Urinary bladder (tissue), 4 donors: ENCODE measurements around the gene ZNF14. TPM values are rescaled to one million over a fixed set of nuclear protein-coding genes. Genes with fewer than 3 reads are reported as not detected.
"Not testable (repeated sequence)": the region's sequence is repeated elsewhere in the genome, so short reads cannot be mapped to it uniquely, and the experiment has no call there.

Experiments used
- DNase-seq: peaks from one replicate; pipeline ENCODE4 v3.0.0-alpha.2; 2015; ENCODE audit errors: extremely low spot score
- H3K27ac ChIP-seq: one replicate; pipeline ENCODE4 v1.5.1; 2013; ENCODE audit warnings: low read depth, mild to moderate bottlenecking, moderate library complexity
- H3K36me3 ChIP-seq: one replicate; pipeline ENCODE4 v1.6.1; 2013; ENCODE audit warnings: mild to moderate bottlenecking, moderate library complexity; ENCODE audit not compliant: insufficient read depth
- H3K4me1 ChIP-seq: one replicate; pipeline ENCODE4 v1.6.1; 2013; ENCODE audit warnings: mild to moderate bottlenecking, moderate library complexity; ENCODE audit not compliant: insufficient read depth
- H3K4me3 ChIP-seq: one replicate; pipeline ENCODE4 v1.5.1; 2013; ENCODE audit warnings: low read depth, low read length
- WGBS: extraction: QIAGEN DNeasy Blood & Tissue Kit; methylation state at CpG from one replicate; pipeline ENCODE4 v1.1.7; 2013; 5-methylcytosine and 5-hydroxymethylcytosine counted together
- polyA plus RNA-seq: library from polyadenylated mRNA; stranded (reverse); fragments of 200-250 nt; gene quantifications from one replicate; pipeline ENCODE4 v1.2.3, GENCODE V29; 2013
- total RNA-seq: library from RNA; depleted of rRNA; stranded (reverse); fragments of >200 nt; gene quantifications from one replicate; pipeline ENCODE4 v1.2.3, GENCODE V29; 2014
- donor health status: healthy with polysubstance abuse.
- donor health status: healthy.

The ZNF14 gene
- total and polyA plus RNA-seq, 2 donors: 5.0 to 30.1 TPM

DNA sequence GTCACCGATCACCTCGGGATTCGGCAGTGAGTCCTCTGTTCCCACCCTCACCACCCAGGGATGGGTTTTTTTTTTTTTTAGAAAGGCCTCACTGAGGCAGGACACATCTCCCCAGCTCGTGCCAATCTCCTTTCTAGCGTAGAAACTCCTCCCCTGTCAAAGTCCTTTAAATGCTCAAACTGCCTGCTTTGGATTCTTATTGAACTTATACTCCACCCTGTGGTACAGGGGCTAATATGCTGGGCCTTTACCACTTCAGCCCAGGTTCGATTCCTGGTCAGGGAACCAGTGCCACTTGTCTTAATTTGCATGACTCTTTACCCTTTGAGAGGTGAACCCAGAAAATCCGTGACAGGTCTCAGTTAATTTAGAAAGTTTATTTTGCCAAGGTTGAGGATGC lies 8.3 kb upstream of the ZNF14 start:
- no peak for DNase-seq
- Histone ChIP-seq H3K27ac (no peak overlapping the region), H3K4me3 (no peak overlapping the region), H3K36me3 (no peaks in the 10 kb centered on the region), H3K4me1 (no peaks in the 10 kb centered on the region)
- 75% methylated on average over 7 of the region's 7 CpGs for WGBS

DNA sequence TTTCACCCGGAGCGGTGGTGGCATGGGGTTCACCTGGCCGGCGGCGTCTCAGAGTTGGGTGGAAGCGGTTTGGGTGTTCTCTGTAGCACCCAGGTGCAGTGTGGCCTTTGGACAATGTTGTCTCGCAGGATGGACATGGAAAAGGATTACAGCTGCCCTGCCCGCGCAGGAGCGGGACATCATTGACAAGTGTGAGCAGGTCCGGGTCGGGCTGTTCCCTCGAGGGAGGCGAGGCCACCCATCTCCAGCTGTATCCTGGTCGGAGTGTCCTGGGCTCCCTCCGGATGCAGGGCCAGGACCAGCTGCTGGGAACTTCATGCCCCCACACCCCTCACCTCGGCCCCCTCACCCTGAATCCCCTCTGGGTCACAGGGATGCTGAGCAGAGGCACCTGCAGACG lies 7.8 kb upstream of the ZNF14 start:
- DNase-seq: no peak
- Histone ChIP-seq H3K4me1 (no peaks in the 10 kb centered on the region), H3K27ac (no peak overlapping the region), H3K4me3 (no peak overlapping the region), H3K36me3 (no peaks in the 10 kb centered on the region)
- WGBS: 90% methylated on average over 18 of the region's 18 CpGs

DNA sequence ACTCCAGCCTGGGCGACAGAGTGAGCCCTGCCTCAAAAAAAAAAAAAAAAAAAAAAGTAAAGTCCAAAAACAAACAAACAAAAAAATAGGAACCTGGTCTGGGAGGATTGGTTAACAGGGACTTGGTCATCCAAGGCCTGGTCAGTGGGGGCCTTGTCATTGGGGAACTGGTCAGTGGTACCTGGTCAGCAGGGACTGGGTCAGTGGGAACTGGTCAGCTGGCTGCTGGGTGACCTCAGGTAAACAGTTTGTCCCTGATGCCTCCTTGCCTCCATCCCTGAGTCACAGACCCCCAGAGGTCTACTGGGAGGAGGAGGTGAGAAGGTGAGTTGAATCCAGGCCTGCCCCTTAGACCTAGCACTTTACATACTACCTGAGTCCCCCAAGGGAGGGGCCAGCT lies 5.7 kb upstream of the ZNF14 start:
- no peaks in the 10 kb centered on the region for H3K4me1 ChIP-seq
- 85% methylated on average over 1 of the region's 1 CpG for WGBS
- no peak for DNase-seq
- H3K4me3 ChIP-seq: no peak overlapping the region
- H3K36me3 ChIP-seq: no peaks in the 10 kb centered on the region
- no peak overlapping the region for H3K27ac ChIP-seq

DNA sequence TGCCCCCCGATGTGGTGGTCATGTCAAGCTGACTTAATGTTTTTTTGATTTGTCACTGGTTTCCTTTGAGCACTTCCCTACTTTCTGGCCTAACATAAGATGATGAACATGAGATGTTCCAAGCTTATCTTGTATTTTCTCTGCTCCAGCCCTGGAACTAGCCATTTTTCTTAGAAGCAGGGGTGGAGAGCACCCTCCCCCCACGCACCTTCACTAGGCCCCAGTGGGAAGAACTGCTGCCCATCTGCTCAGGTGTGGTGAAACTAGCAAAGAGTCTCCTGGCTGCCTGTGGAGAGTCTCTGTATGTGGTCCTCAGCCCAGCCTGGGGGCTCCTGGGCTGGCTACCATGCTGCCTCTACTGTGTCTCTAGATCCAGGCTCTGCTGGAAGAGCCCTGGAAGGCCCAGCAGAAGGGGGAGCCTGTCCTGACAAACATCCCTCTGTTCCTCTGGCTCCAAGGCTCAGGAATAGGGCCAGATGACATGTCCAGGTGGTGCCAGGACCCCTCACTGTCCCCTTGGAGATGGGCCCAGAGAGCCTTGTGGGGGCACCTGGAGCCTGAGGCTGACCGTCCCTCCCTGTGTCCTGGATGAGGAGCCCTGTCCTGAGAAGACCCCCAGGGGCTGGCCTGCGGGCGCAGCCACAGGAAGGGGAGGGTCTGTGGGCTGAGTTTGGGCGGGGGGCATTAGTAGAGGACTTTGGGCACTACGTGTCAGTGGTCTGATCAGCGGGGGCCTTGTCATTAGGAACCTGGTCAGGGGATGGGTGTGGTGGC lies 4.8 kb upstream of the ZNF14 start:
- H3K27ac ChIP-seq: no peak overlapping the region
- no peak for DNase-seq
- no peak overlapping the region for H3K4me3 ChIP-seq
- H3K4me1 ChIP-seq: no peaks in the 10 kb centered on the region
- 80% methylated on average over 8 of the region's 8 CpGs for WGBS
- no peaks in the 10 kb centered on the region for H3K36me3 ChIP-seq

DNA sequence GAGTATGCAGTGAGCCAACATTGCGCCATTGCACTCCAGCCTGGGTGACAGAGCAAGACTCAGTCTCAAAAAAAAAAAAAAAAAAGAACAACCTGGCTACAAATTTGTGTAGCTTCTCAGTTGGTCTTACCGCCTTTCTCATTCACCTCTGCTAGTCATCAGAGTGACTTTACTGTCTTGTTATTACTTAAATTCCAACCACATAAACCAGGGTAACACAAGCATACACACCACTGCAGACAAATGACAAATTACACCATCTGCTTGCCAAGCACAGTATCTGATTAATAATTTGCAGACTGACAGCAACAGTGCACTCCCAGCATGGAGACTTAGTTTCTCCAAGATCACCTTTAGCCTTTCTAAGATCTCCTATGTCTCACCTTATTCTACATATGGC lies 11.0 kb downstream of the ZNF14 start:
- Histone ChIP-seq H3K4me3 (no peak overlapping the region), H3K27ac (no peak overlapping the region), H3K4me1 (no peaks in the 10 kb centered on the region), H3K36me3 (no peaks in the 10 kb centered on the region)
- no peak for DNase-seq
- WGBS: 98% methylated on average over 2 of the region's 2 CpGs

DNA sequence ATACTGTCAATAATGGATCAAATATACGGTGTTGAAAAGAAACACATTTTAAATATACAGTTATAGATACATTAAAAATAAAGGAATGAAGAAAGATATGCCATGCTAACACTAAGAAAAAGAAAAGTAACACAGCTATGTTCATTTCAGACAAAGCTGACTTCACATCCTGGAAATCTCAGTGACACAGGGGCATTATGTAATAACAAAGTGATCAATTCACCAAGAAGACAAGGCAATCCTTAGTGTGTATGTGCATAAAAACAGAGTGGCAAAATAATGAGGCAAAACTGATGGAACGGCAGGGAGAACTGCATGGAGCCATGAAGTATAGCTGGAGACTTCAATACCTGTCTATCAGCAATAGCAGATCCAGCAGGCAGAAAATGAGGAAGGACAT lies 13.1 kb downstream of the ZNF14 start:
- H3K4me1 ChIP-seq: no peaks in the 10 kb centered on the region
- peaks cover 2% of the 10 kb centered on the region for H3K36me3 ChIP-seq
- no peak for DNase-seq
- no peak overlapping the region for H3K27ac ChIP-seq
- 98% methylated on average over 2 of the region's 2 CpGs for WGBS
- no peak overlapping the region for H3K4me3 ChIP-seq

DNA sequence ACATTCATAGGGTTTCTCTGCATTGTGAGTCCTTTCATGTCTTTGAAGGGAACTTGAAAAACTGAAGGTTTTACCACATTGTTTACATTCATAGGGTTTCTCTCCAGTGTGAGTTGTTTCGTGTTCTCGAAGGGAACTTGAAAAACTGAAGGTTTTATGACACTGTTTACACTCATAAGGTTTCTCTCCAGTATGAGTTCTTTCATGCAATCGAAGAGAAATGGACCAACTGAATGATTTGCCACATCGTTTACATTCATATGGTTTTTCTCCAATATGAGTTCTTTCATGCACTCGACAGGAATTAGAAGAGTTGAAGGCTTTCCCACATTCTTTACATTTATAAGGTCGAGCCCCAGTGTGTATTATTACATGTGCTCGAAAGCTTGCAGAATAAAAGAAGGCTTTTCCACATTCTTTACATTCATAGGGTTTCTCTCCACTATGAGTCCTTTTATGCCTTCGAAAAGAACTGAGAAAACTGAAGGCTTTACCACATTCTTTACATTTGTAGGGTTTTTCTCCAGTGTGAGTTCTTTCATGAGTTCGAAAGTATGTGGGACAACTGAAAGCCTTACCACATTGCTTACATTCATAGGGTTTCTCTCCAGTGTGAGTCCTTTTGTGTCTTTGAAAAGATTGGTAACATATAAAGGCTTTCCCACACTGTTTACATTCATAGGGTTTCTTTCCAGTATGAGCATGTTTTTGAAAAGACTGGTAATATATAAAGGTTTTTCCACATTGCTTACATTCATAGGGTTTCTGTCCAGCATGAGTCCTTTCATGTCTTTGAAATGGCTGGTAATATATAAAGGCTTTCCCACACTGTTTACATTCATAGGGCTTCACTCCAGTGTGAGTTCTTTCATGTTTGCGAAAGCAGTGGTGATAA lies 20.7 kb downstream of the ZNF14 start:
- H3K4me3 ChIP-seq: no peak overlapping the region
- H3K27ac ChIP-seq: no peak overlapping the region
- DNase-seq: no peak
- WGBS: 97% methylated on average over 10 of the region's 10 CpGs
- H3K4me1 ChIP-seq: no peaks in the 10 kb centered on the region
- H3K36me3 ChIP-seq: peaks cover 27% of the 10 kb centered on the region

DNA sequence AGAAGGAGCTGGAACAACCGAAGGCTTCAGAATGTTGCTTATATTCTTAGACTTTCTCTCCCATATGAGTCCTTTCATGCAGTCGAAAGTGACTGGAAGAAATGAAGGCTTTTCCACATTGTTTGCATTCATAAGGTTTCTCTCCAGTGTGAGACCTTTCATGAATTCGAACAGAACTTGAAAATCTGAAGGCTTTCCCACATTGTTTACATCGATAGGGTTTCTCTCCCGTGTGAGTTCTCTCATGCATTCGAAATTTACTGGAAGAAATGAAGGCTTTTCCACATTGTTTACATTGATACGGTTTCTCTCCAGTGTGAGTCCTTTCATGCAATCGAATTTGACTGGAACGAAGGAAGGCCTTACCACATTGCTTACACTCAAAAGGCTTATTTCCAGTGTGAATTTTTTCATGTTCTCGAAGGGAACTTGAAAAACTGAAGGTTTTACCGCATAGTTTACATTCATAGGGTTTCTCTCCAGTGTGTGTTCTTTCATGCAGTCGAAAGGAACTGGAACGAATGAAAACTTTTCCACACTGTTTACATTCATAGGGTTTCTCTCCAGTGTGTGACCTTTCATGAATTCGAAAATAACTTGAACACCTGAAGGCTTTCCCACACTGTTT lies 21.5 kb downstream of the ZNF14 start:
- Histone ChIP-seq H3K4me1 (no peaks in the 10 kb centered on the region), H3K36me3 (peaks cover 27% of the 10 kb centered on the region), H3K27ac (no peak overlapping the region), H3K4me3 (no peak overlapping the region)
- DNase-seq: no peak
- 98% methylated on average over 14 of the region's 14 CpGs for WGBS

DNA sequence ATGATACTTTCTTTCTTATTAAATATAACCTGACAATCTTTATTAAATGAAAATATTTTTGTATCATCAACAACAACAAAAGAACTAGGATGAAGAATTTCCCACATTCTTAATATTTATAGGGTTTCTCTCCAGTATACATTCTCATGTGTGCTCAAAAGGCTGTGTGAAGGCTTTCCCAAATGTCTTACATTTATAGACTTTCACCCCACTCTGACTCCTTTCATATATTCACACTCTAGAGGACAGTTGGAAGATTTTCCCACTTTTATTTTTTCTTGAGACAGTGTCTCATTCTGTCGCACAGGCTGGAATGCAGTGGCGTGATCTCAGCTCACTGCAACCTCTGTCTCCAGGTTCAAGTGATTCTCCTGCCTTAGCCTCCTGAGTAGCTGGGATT lies 22.4 kb downstream of the ZNF14 start:
- WGBS: over 99% methylated on average over 2 of the region's 2 CpGs
- no peak overlapping the region for H3K4me3 ChIP-seq
- H3K36me3 ChIP-seq: peaks cover 25% of the 10 kb centered on the region
- no peak overlapping the region for H3K27ac ChIP-seq
- no peaks in the 10 kb centered on the region for H3K4me1 ChIP-seq
- no peak for DNase-seq

DNA sequence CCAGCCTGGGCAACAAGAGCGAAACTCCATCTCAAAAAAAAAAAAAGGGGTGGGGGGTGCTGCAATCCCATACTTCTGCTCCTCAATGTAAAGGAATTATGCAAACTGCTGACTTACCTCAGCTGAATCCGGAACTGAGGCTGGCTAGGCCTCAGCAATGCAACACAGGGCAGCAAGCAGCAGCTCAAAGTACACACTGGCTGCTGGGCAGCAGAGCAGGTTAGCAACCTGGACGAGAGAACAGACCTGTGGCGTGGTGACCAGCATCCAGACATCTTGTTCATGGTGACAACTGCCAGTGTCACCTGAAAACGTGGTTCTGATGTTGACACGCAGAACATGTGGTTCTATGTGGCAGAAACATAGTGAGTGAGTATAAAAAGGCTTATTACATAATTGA lies 28.1 kb downstream of the ZNF14 start:
- Histone ChIP-seq H3K36me3 (peaks cover 2% of the 10 kb centered on the region), H3K4me3 (no peak overlapping the region), H3K4me1 (no peaks in the 10 kb centered on the region), H3K27ac (no peak overlapping the region)
- no peak for DNase-seq
- WGBS: 85% methylated on average over 6 of the region's 6 CpGs

DNA sequence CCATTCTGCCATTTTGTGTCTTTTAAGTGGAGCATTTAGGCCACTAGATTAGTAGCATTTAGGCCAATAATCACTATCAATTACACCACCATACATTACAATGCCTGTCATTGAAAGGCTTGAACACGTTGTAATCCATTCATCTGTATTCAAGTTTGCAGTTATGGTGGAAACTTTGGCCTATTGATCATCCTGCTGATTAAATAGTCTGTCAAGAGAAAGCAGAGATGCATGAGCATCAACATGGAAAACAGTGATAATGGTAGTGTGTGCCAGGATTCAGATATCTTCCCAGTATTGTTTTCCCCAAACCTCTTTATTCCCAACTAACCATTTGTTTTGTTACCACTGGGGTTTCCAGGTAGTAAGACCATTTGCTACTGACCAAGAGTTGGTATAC lies 32.4 kb downstream of the ZNF14 start:
- H3K27ac ChIP-seq, H3K36me3 ChIP-seq: not testable (repeated sequence)
- 91% methylated on average over 1 of the region's 1 CpG for whole genome bisulfite sequencing

DNA sequence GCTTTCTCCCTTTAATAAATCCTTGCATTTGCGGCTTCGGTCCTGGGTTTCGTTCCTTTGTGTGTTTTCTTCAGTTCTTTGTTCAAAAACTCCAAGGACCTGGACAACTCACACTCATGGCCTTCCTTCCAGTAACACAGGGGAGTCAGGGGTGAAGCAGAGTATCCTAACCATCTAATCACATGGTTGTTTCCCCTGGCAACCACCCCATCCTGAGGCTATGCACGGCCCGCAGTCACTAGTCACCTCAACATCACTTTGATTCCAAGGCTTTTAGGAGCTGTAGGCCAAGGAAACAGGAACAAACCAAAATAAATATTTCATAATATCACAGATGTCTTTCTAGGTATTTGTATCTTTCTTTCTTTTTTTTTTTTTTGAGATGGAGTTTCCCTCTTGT lies 35.3 kb downstream of the ZNF14 start:
- H3K4me1 ChIP-seq: no peaks in the 10 kb centered on the region
- H3K27ac ChIP-seq: no peak overlapping the region
- no peak for DNase-seq
- 92% methylated on average over 5 of the region's 5 CpGs for WGBS
- no peak overlapping the region for H3K4me3 ChIP-seq
- no peaks in the 10 kb centered on the region for H3K36me3 ChIP-seq

More for the DNA sequence above, 32.4 kb downstream of the ZNF14 start:
- DNase-seq, H3K4me1 ChIP-seq, H3K4me3 ChIP-seq: not testable (repeated sequence)

DNA sequence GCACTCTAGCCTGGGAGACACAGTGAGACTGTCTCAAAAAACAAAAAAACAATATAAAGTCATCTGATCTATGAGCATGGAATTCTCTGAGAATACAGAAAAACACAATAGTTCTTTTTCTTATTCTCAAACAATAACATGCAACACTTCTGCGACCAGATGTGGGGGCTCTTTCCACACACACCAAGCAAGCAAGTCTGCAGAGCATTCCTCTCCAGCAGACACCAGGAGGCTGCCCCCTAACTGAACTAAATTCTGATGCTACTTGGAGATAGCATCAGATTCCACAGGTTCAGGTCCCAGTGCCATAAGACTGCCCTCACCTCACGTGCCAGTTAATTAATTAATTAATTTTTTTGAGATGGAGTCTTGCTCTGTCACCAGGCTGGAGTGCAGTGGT lies 36.5 kb downstream of the ZNF14 start:
- Histone ChIP-seq H3K27ac (no peak overlapping the region), H3K4me1 (no peaks in the 10 kb centered on the region), H3K4me3 (no peak overlapping the region), H3K36me3 (no peaks in the 10 kb centered on the region)
- no peak for DNase-seq
- 67% methylated on average over 2 of the region's 2 CpGs for WGBS

DNA sequence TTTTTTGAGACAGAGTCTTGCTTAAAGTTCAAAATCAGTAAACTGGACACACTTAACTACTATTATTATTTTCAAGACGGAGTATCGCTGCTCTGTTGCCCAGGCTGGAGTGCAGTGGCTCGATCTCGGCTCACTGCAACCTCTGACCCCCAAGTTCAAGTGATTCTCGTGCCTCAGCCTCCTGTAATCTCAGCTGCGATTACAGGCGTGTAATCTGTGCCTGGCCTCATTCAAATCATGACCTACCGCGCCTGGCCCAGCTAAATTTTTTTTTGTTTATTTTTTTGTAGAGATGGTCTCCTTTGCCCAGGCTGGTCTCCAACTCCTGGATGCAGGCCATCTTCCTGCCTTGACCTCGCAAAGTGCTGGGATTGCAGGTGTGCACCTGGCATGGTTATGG lies 41.2 kb downstream of the ZNF14 start:
- 94% methylated on average over 10 of the region's 10 CpGs for WGBS
- Histone ChIP-seq H3K36me3 (no peaks in the 10 kb centered on the region), H3K4me1 (no peaks in the 10 kb centered on the region), H3K4me3 (no peak overlapping the region), H3K27ac (no peak overlapping the region)
- DNase-seq: no peak
